COR-L47 (cell line): ENCODE data around the gene PRKCE.
A peak's percentile ranks its signal among the peaks of the same experiment; 100 is the strongest.

Experiments used
- DNase-seq: peaks from one replicate; lab custom pipeline; 2025; lab: John Stamatoyannopoulos, UW

The PRKCE gene

DNA sequence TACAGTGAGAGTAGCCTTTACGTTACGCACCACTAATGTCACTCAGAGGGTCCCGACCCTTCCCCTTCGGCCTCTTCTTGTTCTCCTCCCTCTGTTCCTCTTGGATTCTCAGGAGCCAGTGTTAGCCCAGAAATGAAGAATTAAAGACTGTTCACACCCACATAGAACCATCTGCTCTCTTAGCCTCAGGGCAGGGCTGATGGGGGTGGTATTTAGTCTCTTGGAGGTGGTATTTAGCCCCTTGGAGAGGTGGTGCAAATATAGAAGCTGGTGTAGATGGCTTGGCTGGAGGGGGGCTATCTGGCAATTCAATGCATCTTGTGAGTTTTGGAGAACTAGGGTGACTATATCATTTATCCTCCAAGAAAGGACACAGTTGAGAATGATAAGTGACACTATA, 286.5 kb downstream of the PRKCE start:
- DNase-seq: no peak

- no peak for DNase-seq
Measured at GRCh38 chr2:45938649-45939511, 287.4 kb downstream of the PRKCE start.

GRCh38 chr2:45941531-45942236, 290.2 kb downstream of the PRKCE start:
- no peak for DNase-seq

- peak; percentile 7 for DNase-seq
Measured at GRCh38 chr2:45942237-45942738, 290.8 kb downstream of the PRKCE start.

DNA sequence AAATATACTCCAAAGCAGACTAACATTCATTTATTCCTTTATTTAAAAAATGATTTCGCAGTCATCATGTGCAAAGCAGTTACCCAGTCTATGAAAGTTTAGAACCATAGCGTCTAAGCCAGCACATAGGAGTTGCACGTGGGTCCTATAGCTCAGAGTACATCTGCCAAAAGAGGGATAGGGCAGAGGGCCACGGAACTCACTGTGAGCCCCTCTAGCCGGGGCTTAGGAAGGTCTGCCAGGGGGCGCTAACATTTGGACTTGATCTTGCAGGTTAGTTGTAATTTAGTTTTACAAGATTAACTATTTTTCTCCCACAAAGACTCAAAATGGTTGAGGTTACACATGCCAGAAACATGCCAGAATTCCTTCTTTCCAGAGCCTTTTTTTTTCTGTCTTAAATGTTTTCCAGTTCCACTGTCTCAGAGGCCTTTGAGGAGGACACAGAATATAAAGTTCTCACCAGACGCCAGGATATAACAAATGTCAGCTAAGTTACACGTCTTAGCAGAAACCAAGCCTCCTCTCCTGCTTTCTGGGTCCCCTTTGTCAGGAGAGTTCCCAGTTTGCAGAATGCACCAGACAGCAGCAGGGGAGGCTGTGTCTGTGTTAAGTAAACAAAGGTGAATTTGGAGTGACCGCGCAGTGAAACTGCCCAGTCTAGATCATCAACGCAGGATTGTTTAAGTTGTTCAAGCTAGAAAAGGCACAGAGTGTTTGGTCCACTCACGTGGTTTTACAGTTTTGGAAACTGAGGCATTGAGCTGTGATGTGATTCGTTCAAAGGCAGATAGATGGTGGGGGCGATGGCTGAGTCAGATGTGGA, 292.0 kb downstream of the PRKCE start:
- no peak for DNase-seq

DNA sequence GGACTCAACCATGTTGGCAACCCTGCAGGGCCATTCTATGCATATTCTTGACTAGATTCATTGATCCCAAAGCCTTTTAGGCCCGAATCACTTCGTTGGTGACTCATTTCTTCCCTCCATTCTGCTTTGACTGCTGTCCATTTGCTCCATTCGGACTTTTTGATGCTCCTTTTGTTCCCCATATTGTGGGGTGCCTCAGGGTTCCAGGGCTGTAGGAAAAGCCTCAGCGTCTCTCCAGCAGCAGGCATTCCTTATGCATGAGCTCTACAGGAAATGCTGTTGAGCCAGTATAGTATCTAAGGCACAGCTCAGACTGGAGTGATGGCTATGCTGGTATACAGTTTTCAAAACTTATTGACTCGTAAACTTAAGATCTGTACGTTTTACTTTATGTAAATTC, 292.6 kb downstream of the PRKCE start:
- DNase-seq: no peak

GRCh38 chr2:45945302-45945717, 293.8 kb downstream of the PRKCE start:
- no peak for DNase-seq

- no peak for DNase-seq
Measured at GRCh38 chr2:45946023-45946422, 294.5 kb downstream of the PRKCE start.

GRCh38 chr2:45950606-45951005, 299.1 kb downstream of the PRKCE start:
- DNase-seq: no peak

DNA sequence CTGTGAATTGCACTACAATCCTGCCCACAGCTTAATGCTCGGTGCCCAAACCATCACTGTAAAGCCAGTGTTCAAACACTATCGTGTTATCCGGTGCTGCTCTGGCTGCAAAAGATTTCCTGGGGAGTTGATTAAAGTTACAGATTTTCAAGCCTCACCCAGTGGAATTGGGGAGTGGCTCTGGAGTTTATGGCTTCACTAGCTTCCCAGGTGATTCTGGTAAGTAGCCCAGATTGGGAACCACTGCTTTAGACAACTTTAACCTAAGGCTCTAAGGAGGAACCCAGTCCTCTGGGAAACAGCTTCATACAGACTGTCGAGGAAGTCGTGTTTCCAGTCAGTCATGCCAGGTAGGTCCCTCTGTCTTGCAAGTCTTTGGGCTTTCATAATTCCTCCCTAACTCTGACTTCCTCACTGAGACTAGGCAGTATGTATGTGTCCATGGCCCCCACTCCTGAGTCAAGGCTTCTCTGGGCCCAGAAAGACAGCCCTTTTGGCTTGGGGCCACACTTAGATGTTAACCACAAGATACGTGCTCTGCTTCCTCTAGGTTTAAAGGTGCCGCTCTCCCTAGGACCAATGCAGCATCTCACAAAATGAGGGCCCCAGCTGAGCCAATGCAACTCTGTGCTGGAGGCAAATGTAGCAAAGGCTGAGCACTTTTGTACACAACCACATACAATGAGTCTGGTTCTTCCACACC, 299.7 kb downstream of the PRKCE start:
- DNase-seq: no peak

- DNase-seq: no peak
Measured at GRCh38 chr2:45952591-45952990, 301.1 kb downstream of the PRKCE start.

DNA sequence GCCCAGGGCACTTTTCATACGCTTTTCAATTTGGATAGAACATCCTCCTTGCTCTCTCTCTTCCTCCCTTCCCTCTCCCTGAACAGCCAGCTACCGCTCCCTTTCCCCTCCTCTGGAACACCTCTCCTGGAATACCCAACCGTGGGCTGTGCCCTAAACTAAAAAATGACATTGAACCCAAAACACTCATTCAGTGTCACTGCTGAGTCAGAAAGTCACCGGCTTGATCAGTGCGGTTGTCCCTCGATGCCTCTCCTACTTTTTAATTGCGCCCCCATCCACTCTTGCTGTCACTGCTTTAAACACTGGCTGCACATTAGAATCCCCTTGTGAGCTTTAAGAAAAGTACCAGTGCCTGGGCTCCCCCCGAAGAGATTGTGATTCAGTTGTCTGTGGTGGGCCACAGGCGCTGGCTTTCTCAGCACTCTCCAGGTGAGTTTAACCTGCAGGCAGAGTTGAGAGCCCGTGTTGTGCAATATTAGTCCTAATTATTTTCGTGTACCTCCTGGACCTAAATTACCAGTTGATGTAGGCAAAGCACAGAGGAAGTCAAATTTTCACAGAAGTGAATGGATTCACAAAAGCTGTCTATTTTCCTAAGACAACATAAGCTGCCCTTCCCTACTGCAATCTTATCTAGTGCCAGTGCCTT, 302.0 kb downstream of the PRKCE start:
- DNase-seq: no peak

DNA sequence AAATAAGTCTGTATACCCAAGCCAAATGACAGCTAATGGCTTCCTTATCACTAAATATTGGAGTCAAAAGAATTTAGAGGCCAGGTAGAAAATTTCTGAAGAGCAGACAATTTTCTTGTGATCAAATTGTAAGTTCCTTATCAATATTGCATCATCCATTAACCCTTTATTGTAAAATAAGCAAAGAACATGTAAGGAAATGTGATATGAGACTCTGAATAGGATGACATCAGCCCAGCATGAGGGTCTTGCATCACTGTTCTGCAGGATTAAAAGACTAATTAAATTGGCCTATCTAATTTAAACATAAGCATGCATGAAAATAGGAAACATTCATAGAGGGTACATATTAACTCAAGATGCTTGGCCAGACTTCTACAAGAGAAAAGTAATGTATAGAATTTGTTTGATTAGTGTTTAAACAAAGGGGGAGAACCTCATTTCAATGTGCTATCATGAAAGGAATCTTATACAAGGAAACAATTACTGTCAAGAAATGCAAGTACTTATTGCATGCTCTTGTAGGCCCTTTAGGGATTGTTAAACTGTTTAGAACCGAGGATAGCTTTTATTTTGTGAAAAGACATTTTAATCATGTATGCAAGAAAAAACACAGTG, 302.9 kb downstream of the PRKCE start:
- no peak for DNase-seq

DNA sequence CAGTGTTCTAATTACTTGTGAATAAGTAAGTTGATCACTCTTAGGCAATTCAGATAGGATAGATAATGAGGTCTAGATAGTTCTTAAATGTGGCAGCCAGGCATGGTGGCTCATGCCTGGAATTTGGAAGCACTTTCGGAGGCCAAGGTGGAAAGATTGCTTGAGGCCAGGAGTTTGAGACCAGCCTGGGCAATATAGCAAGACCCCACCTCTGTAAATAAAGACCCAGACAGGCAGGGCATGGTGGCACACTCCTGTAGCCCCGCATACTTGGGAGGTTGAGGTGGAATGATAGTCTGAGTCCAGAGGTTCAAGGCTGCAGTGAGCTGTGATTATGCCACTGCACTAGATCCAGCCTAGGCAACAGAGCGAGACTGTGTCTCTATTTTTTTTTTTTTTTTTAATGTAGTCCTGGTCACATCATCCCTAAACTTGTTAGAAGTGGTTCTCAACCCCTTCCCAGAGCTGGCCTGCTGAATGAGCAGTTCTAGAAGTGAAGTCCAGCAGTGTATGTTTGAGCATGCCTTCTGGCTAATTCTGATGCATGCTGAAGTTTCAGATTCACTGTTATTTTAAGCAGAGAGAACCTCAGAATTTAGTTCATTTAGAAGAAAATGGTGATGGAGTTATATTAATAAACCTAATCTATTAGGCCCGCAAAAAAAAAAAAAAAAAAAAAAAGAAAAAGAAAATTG, 306.2 kb downstream of the PRKCE start:
- DNase-seq: no peak

DNA sequence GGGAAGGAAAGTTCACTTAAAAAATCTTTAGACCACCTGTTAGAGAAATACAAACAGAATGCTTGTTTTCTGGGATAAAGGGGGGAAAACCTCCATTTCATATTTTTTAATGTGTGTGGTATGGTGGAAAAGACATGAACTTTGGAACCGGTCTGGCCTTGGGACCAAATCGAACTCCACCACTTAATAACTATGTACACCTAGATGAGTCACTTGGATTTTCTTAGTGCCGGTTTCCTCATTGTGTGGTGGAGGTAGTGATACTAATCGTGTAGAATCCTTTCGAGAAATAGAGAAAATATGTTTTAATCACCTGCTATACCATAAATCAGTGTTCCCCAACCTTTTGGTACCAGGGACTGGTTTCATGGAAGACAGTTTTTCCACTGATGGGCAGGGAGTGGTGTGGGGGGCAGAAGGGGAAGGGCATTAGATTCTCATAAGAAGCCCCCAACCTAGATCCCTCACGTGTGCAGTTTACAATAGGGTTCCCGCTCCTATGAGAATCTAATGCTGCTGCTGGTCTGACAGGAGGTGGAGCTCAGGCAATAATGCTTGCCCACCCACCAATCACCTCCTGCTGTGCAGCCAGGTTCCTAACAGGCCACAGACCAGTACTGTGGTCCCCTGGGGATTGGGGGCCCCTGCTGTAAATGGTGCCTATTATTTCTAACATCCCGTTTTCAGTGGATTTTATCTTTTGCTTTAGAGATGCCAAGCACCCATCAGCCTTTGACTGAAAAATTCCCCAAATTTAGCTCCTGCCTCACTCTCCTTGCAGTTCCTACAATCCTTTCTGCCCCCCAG, 308.8 kb downstream of the PRKCE start:
- DNase-seq: no peak

DNA sequence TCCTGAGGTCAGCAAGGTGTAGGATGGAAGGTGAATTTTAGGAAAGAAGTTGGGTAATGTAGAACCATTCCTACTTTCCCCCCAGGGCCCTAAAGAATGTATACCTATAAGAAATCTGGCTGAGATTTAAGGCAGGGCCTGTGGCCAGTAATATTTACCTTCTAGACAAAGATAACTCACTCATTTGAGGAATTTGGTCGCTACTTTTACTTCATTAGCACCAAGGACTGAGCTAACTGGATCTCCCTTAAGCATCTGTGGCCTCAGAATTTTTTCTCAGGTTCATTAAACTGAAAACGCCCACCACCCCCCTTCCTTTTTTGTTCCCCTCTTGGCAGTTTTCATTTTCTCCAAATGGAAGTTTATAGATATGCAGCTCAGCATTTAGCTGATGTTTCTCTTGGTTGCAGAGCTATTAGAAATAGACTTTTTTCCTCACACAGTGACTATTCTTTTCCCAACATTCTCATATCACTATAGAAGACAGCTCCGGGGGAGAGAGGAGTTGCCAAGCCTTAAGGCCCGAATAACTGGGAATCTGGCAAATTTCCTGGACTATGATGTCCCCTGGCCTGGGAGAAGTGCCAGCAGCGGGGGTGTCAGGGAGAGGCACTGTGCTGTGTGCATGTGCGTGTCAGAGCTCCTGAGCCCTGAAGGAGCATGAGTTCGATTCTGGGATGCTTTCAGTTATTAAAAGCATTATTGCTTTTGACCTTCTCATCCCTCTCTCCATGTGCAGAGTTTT, 310.9 kb downstream of the PRKCE start:
- DNase-seq: peak; percentile 86

DNA sequence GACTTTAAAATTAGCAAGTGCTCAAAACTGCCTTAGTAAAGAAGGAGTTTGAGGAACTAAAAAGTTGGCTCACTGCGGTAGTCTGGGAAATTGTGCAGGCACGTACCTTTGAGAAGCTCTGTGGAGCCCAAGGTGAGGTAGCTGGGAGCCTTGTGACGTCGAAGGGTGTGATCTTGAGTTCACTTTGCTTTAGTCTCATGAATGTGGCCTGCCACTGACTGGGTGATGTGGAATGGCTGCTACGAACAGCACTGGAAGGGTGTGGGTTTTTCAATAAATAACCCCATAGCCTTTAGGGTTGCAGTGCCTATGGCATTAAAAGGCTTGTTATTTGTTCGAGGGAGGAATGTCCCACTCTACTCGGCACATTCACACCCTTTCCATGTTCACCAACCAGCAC, 312.3 kb downstream of the PRKCE start:
- no peak for DNase-seq

- peak; percentile 96 for DNase-seq
Measured at GRCh38 chr2:45964223-45964841, 312.9 kb downstream of the PRKCE start.
